Ectodermal cell (in vitro differentiated cells): ENCODE results near the gene CDKAL1.

Experiments
- H3K27ac ChIP-seq: 2 replicates; pipeline ENCODE4 v1.7.0; 2013; ENCODE audit warnings: mild to moderate bottlenecking, low read depth, low read length; ENCODE audit not compliant: insufficient read depth, poor library complexity, severe bottlenecking
- H3K27me3 ChIP-seq: 2 replicates; pipeline ENCODE4 v1.7.0; 2013; ENCODE audit warnings: mild to moderate bottlenecking, low read length; ENCODE audit not compliant: insufficient read depth, control insufficient read depth, poor library complexity, severe bottlenecking
- H3K36me3 ChIP-seq: one replicate; pipeline ENCODE4 v1.7.0; 2013; ENCODE audit warnings: low read length; ENCODE audit not compliant: control insufficient read depth, insufficient read depth
- H3K4me1 ChIP-seq: one replicate; pipeline ENCODE4 v1.7.0; 2013; ENCODE audit warnings: low read length; ENCODE audit not compliant: control insufficient read depth, insufficient read depth
- H3K4me3 ChIP-seq: 2 replicates; pipeline ENCODE4 v1.7.0; 2013; ENCODE audit warnings: low read depth, low read length, control low read depth; ENCODE audit not compliant: insufficient read depth
- H3K9me3 ChIP-seq: 2 replicates; pipeline ENCODE4 v1.7.0; 2013; ENCODE audit warnings: mild to moderate bottlenecking, low read length, moderate library complexity; ENCODE audit not compliant: control insufficient read depth
- WGBS, 2 experiments: methylation state at CpG; one replicate each; pipeline ENCODE4 v1.1.7; 2013; ENCODE audit warnings: missing lambda C conversion rate in 2 of 2; 5-methylcytosine and 5-hydroxymethylcytosine counted together

The CDKAL1 gene

GRCh38 chr6:21151119-21151518 lies 616.9 kb downstream of the CDKAL1 start:
- H3K9me3 ChIP-seq: no peaks in the 10 kb centered on the region
- 78 to 83% methylated on average over 5 of the region's 5 CpGs for WGBS, 2 experiments
- H3K4me3 ChIP-seq: no peak overlapping the region
- H3K36me3 ChIP-seq: no peaks in the 10 kb centered on the region
- no peaks in the 10 kb centered on the region for H3K27me3 ChIP-seq
- no peaks in the 10 kb centered on the region for H3K4me1 ChIP-seq
- H3K27ac ChIP-seq: no peak overlapping the region

DNA sequence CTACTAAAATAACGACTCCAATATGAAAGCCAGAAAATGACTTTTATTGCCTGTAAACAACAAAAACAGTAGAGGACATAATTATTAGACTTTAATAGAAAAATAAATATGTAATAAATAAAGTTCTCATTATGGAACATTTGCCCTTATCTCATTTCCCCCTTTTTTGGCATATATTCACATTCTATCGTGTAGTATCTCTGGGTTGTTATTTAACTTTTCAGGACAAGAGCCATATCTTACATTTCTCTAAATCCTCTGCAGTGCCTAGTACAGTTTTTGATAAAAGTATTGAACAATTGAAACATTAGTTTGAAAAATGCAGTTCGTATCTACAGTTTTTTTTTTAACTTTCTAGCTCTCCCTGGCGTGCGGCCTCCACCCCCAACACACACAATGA lies 617.3 kb downstream of the CDKAL1 start:
- 90 to 94% methylated on average over 4 to 5 of the region's 5 CpGs for WGBS, 2 experiments
- Histone ChIP-seq H3K27me3 (no peaks in the 10 kb centered on the region), H3K36me3 (no peaks in the 10 kb centered on the region), H3K9me3 (no peaks in the 10 kb centered on the region), H3K27ac (no peak overlapping the region), H3K4me1 (no peaks in the 10 kb centered on the region), H3K4me3 (no peak overlapping the region)

- no peaks in the 10 kb centered on the region for H3K4me1 ChIP-seq
- no peak overlapping the region for H3K4me3 ChIP-seq
- no peaks in the 10 kb centered on the region for H3K27me3 ChIP-seq
- no peaks in the 10 kb centered on the region for H3K36me3 ChIP-seq
- WGBS, 2 experiments: 94 to 98% methylated on average over 3 to 4 of the region's 4 CpGs
- no peak overlapping the region for H3K27ac ChIP-seq
- H3K9me3 ChIP-seq: no peaks in the 10 kb centered on the region
Observed at GRCh38 chr6:21157186-21157929, 623.1 kb downstream of the CDKAL1 start.

DNA sequence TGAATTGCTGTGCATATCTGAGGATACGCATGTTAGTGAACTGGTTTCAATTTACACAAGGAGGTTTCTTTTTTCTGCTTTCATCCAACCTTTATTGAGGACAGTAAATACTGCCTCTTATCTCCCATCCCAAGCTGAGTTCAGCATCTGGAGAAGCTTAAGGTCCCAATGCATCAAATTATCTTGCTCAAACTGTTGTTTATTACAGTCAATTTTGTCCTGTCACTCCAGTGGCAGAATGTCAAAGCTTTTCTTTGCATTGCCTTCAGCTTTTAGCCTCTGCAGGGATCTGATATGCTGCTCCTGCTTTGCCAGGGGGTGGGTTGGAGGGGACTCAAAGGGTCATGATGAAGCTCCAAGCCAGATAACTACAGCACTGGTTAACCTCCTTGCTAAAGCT lies 623.9 kb downstream of the CDKAL1 start:
- Histone ChIP-seq H3K27me3 (no peaks in the 10 kb centered on the region), H3K36me3 (no peaks in the 10 kb centered on the region), H3K27ac (no peak overlapping the region), H3K9me3 (no peaks in the 10 kb centered on the region), H3K4me3 (no peak overlapping the region), H3K4me1 (no peaks in the 10 kb centered on the region)
- 88 to 100% methylated on average over 1 of the region's 1 CpG for WGBS, 2 experiments

- Histone ChIP-seq H3K4me1 (no peaks in the 10 kb centered on the region), H3K27ac (no peak overlapping the region), H3K36me3 (no peaks in the 10 kb centered on the region), H3K9me3 (no peaks in the 10 kb centered on the region), H3K4me3 (no peak overlapping the region), H3K27me3 (no peaks in the 10 kb centered on the region)
- WGBS, 2 experiments: 92 to 100% methylated on average over 1 of the region's 1 CpG
Observed at GRCh38 chr6:21158873-21159272, 624.6 kb downstream of the CDKAL1 start.

DNA sequence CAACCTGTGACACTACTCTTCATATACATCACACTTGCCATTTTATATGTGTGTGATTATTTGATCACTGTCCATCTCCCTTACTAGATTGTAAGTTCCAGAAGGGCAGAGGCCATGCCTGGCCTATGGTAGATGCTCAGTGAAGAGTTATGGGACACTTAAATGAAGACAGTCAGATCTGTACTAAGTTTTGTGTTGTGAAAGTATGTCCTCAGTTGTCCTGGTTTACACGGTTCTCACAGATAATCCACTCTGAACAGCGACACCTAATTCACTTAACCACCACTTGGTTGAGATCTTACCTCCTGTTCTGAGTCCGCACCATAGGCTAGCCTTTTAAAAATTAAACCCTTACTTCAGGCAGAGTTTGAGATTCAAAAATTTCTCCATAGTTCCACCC lies 625.2 kb downstream of the CDKAL1 start:
- 90 to 93% methylated on average over 3 of the region's 3 CpGs for WGBS, 2 experiments
- H3K9me3 ChIP-seq: no peaks in the 10 kb centered on the region
- H3K4me1 ChIP-seq: no peaks in the 10 kb centered on the region
- no peak overlapping the region for H3K27ac ChIP-seq
- no peaks in the 10 kb centered on the region for H3K36me3 ChIP-seq
- H3K27me3 ChIP-seq: no peaks in the 10 kb centered on the region
- no peak overlapping the region for H3K4me3 ChIP-seq

DNA sequence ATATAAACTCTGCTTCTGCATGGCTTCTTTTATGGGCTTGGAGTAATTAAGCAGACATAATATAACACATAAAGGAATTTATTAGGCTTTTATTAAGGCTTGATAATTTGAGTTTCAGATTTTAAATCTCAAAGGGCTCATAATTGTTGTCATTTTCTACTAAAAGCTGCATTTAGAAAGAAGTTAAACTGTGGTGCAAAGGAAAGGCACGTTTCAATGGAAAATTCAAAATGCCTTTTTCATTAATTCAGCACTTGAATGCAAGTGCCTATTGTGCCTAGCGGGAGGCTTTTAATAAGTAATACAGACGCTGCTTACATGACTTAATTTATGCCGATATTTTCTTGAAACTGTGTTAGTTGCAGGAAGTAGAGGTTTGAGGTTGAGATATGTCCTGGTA lies 627.5 kb downstream of the CDKAL1 start:
- WGBS, 2 experiments: 92% methylated on average over 4 of the region's 4 CpGs
- no peaks in the 10 kb centered on the region for H3K36me3 ChIP-seq
- H3K27ac ChIP-seq: no peak overlapping the region
- H3K4me1 ChIP-seq: no peaks in the 10 kb centered on the region
- no peak overlapping the region for H3K4me3 ChIP-seq
- no peaks in the 10 kb centered on the region for H3K9me3 ChIP-seq
- H3K27me3 ChIP-seq: no peaks in the 10 kb centered on the region

DNA sequence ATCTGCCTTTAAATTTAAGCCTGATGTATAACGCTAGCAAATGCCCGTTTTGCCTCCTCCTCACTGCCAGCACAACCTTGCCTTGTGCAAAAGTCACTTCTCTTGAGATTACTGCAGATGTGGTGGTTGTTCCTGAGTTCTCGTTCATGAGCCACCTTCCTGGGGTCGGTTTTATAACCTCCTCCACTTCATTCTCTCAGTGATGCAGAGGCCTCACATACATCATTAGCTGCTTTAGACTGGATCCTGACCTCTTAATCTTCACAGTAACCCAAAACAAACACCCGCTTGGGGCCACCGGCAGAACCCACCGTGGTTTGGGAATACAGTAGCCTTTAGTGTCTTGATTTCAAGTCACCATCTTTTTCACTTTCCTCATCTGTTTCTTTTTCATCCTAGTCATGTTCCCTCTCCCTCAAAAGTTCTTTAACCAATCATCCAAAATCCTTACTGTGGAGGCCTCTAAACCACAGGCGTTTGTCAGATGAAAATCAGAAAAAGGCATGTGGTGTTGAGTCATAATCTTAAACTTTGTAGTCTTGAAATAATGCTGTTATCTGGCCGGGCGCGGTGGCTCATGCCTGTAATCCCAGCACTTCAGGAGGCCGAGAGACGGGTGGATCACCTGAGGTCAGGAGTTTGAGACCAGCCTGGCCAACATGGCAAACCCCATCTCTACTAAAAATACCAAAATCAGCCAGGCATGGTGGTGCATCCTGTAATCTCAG lies 629.0 kb downstream of the CDKAL1 start:
- no peaks in the 10 kb centered on the region for H3K9me3 ChIP-seq
- no peaks in the 10 kb centered on the region for H3K27me3 ChIP-seq
- no peaks in the 10 kb centered on the region for H3K4me1 ChIP-seq
- H3K27ac ChIP-seq: no peak overlapping the region
- no peak overlapping the region for H3K4me3 ChIP-seq
- WGBS, 2 experiments: 93 to 95% methylated on average over 13 of the region's 13 CpGs
- H3K36me3 ChIP-seq: no peaks in the 10 kb centered on the region

DNA sequence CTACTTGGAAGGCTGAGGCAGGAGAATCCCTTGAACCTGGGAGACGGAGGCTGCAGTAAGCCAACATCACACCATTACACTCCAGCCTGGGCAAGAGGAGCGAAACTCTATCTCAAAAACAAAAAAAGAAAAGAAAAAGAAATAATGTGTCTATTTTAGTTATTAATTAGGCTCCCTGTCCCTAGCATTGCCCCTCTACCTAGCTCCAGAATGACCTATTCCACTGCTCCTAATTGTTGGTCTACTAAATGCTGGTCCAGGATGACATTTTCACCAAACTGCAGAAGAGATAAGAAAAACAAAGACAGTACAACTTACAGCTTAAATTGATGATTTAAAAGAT lies 629.6 kb downstream of the CDKAL1 start:
- no peak overlapping the region for H3K27ac ChIP-seq
- no peaks in the 10 kb centered on the region for H3K9me3 ChIP-seq
- 60 to 100% methylated on average over 1 to 2 of the region's 2 CpGs for WGBS, 2 experiments

DNA sequence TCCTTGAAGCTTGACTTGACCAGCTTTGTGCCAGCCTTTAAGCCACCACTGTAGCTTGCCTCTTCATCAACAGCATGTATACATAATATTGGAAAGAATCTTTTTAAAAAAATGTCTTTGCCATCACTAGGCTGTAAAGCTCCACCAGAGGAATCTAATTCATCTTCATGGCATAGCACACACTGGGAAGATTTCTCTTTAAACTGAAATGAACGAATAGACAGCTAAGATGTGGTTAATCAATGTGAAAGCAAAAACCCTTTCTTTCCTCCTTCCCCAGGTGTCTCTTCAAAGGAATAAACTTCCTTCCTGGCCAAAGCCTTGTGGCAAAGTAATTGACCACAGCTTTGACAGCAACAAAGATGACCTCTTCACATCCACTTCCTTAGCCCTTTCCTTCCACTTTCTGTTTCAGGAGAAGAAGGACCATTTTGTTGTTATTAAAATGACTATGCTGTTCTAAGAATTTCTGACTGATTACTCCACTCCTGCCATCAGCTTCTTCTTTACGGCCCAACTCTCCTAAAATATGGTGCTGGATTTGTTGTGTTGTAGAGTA lies 630.6 kb downstream of the CDKAL1 start:
- H3K9me3 ChIP-seq: no peaks in the 10 kb centered on the region
- no peak overlapping the region for H3K27ac ChIP-seq
- WGBS, 2 experiments: 86 to 94% methylated on average over 1 to 2 of the region's 2 CpGs
- no peak overlapping the region for H3K4me3 ChIP-seq
- no peaks in the 10 kb centered on the region for H3K4me1 ChIP-seq
- no peaks in the 10 kb centered on the region for H3K27me3 ChIP-seq
- H3K36me3 ChIP-seq: no peaks in the 10 kb centered on the region

More for the DNA sequence above, 629.6 kb downstream of the CDKAL1 start:
- Histone ChIP-seq H3K4me3 (no peak overlapping the region), H3K36me3 (no peaks in the 10 kb centered on the region), H3K27me3 (no peaks in the 10 kb centered on the region), H3K4me1 (no peaks in the 10 kb centered on the region)
